GM23338 (cell line): ENCODE data around the gene WFS1. TPM values are rescaled to one million over a fixed set of nuclear protein-coding genes. Genes with fewer than 3 reads are reported as not detected.

ENCODE experiments used
- ATAC-seq: fragments of 200-7000 bp; cut with Tn5 transposase; 3 replicates; pipeline ENCODE4 v1.9.1; 2020
- DNase-seq: peaks from one replicate; pipeline ENCODE4 v3.0.0-alpha.2; 2015; ENCODE audit warnings: low spot score
- H2AFZ ChIP-seq: fragments of 200-600 bp; sonication (generic); 2 replicates; pipeline ENCODE4 v1.8.0; 2016; ENCODE audit warnings: antibody characterized with exemption, mild to moderate bottlenecking, moderate library complexity
- H3F3A ChIP-seq: fragments of 200-600 bp; sonication (generic); replicated peaks from 2 replicates; pipeline ENCODE4 v1.8.0; 2017; ENCODE audit warnings: antibody characterized with exemption, mixed run types, low read depth
- H3K27ac ChIP-seq: fragments of 200-600 bp; sonication (generic); 2 replicates; pipeline ENCODE4 v1.6.1; 2016; ENCODE audit warnings: low read depth
- H3K27me3 ChIP-seq: fragments of 200-600 bp; sonication (generic); 2 replicates; pipeline ENCODE4 v1.8.0; 2016; ENCODE audit warnings: mild to moderate bottlenecking, mixed run types, moderate library complexity; ENCODE audit not compliant: insufficient read depth
- H3K36me3 ChIP-seq: fragments of 200-600 bp; sonication (generic); 2 replicates; pipeline ENCODE4 v1.8.0; 2016; ENCODE audit warnings: mild to moderate bottlenecking; ENCODE audit not compliant: insufficient read depth
- H3K4me1 ChIP-seq: fragments of 200-600 bp; sonication (generic); 2 replicates; pipeline ENCODE4 v1.8.0; 2016; ENCODE audit warnings: mild to moderate bottlenecking, moderate library complexity; ENCODE audit not compliant: insufficient read depth
- H3K4me2 ChIP-seq: fragments of 200-600 bp; sonication (generic); 2 replicates; pipeline ENCODE4 v1.7.1; 2017; ENCODE audit warnings: mixed run types
- H3K4me3 ChIP-seq: fragments of 200-600 bp; sonication (generic); 2 replicates; pipeline ENCODE4 v1.6.1; 2016; ENCODE audit warnings: mixed run types
- H3K79me2 ChIP-seq: fragments of 200-600 bp; sonication (generic); replicated peaks from 2 replicates; pipeline ENCODE4 v1.8.0; 2017; ENCODE audit warnings: mild to moderate bottlenecking; ENCODE audit not compliant: insufficient read depth
- H3K9me2 ChIP-seq: fragments of 200-600 bp; sonication (generic); 2 replicates; pipeline ENCODE4 v1.8.0; 2017; ENCODE audit not compliant: insufficient read depth
- H4K20me1 ChIP-seq: fragments of 200-600 bp; sonication (generic); replicated peaks from 2 replicates; pipeline ENCODE4 v1.8.0; 2017; ENCODE audit warnings: mild to moderate bottlenecking; ENCODE audit not compliant: insufficient read depth
- H3K27ac Mint-ChIP-seq: 2 replicates; pipeline ENCODE4 v1.8.0; 2020; ENCODE audit warnings: inconsistent platforms, mild to moderate bottlenecking, moderate library complexity, mixed read lengths
- H3K27me3 Mint-ChIP-seq: 3 replicates; pipeline ENCODE4 v1.8.0; 2022; ENCODE audit warnings: low read depth, mild to moderate bottlenecking, moderate library complexity, mixed read lengths, inconsistent platforms; ENCODE audit not compliant: insufficient read depth, poor library complexity
- H3K36me3 Mint-ChIP-seq: 3 replicates; pipeline ENCODE4 v1.8.0; 2021; ENCODE audit warnings: low read depth, mild to moderate bottlenecking, inconsistent platforms, moderate library complexity, mixed read lengths
- H3K4me1 Mint-ChIP-seq: 3 replicates; pipeline ENCODE4 v1.8.0; 2020; ENCODE audit warnings: mild to moderate bottlenecking, inconsistent platforms, mixed read lengths
- H3K4me3 Mint-ChIP-seq: 3 replicates; pipeline ENCODE4 v1.8.0; 2021; ENCODE audit warnings: moderate library complexity, mild to moderate bottlenecking, inconsistent platforms, mixed read lengths
- H3K9me3 Mint-ChIP-seq: 3 replicates; pipeline ENCODE4 v1.8.0; 2020; ENCODE audit warnings: moderate library complexity, mild to moderate bottlenecking, inconsistent platforms, mixed read lengths
- EZH2phosphoT487 ChIP-seq: fragments of 200-600 bp; sonication (generic); IDR thresholded peaks from one replicate; pipeline ENCODE4 v1.8.1; 2018; ENCODE audit warnings: antibody characterized with exemption; ENCODE audit not compliant: unreplicated experiment
- JUNB ChIP-seq: IDR thresholded peaks from one replicate; pipeline ENCODE4 v1.6.1; 2016; ENCODE audit warnings: antibody characterized with exemption; ENCODE audit not compliant: unreplicated experiment
- NANOG ChIP-seq: IDR thresholded peaks from 2 replicates; pipeline ENCODE4 v1.6.1; 2016; ENCODE audit warnings: antibody characterized with exemption, borderline replicate concordance
- STAT1 ChIP-seq: IDR thresholded peaks from one replicate; pipeline ENCODE4 v1.6.1; 2016; ENCODE audit warnings: antibody characterized with exemption; ENCODE audit not compliant: unreplicated experiment
- ZNF331 ChIP-seq: fragments of 250-450 bp; sonication (Bioruptor Pico); IDR thresholded peaks from 2 replicates; pipeline ENCODE4 v1.5.0; 2020; ENCODE audit warnings: low read depth, mild to moderate bottlenecking, moderate library complexity
- polyA plus RNA-seq: library from polyadenylated mRNA; unstranded; fragments of >200 nt; fragmentation: Nextera tagmentation; extraction: Ambion mirVana; gene quantifications from 2 replicates; pipeline ENCODE4 v1.2.1, GENCODE V29; 2016
- total RNA-seq: library from RNA; depleted of rRNA; stranded (reverse); fragments of >200 nt; shearing (Covaris generic); gene quantifications from 2 replicates; pipeline ENCODE4 v1.2.3, GENCODE V29; 2014
- TF ChIP-seq, protein P1 (sequence below), 2 experiments: fragments of 200-600 bp in 1 of 2; sonication (generic) in 1 of 2; conservative IDR thresholded peaks; 2 replicates each; pipeline versions ENCODE4 v1.5.1 to v1.6.1; 2016 to 2017; ENCODE audit warnings: antibody characterized with exemption in 2 of 2, low read depth in 2 of 2, mild to moderate bottlenecking in 2 of 2, moderate library complexity in 1 of 2
- TF ChIP-seq, protein P2 (sequence below): fragments of 250-450 bp; sonication (Bioruptor Pico); IDR thresholded peaks from 2 replicates; pipeline ENCODE4 v1.5.0; 2020; ENCODE audit warnings: mild to moderate bottlenecking, moderate library complexity
- TF ChIP-seq, protein P3 (sequence below): IDR thresholded peaks from one replicate; pipeline ENCODE4 v1.6.1; 2018; ENCODE audit warnings: antibody characterized with exemption; ENCODE audit not compliant: unreplicated experiment

The WFS1 gene
- total and polyA plus RNA-seq, 2 experiments from 2014 or later: 24.7 to 45.4 TPM

DNA sequence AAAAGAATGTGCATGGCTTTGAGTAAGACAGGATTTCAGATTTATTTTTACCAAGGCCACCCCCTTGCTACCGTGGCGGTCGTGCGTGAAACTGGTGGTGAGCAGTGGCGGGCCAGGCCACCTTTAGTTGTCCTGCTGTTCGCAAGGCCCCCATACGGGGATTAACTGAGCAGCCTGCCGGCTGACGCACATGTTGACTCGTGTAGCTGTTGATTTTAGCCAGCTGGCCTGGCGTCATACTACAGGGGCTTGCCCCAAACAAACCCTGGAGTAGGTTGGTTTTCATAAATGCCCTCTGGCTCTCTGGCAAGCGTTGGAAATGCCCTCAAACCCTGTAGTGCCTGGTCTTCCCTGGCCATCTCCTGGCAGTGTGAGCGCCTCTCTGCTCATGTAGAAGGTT, 28.4 kb downstream of the WFS1 start:
- Histone ChIP-seq H3K36me3 (no peaks in the 10 kb centered on the region; the same call in 1 of the 2 replicates), H2AFZ (no peak overlapping the region), H3K4me1 (no peaks in the 10 kb centered on the region), H3K79me2 (no peaks in the 10 kb centered on the region; the same call in 1 of the 2 replicates), H3F3A (no peaks in the 10 kb centered on the region), H3K4me2 (no peak overlapping the region), H3K9me2 (no peaks in the 10 kb centered on the region), H3K27ac (no peak overlapping the region), H3K27me3 (no peaks in the 10 kb centered on the region), H3K4me3 (no peak overlapping the region), H4K20me1 (no peaks in the 10 kb centered on the region)
- no peak overlapping the region for H3K27ac Mint-ChIP-seq
- TF ChIP-seq STAT1: no peak
- no peak for TF ChIP-seq NANOG
- TF ChIP-seq, protein P1, sequence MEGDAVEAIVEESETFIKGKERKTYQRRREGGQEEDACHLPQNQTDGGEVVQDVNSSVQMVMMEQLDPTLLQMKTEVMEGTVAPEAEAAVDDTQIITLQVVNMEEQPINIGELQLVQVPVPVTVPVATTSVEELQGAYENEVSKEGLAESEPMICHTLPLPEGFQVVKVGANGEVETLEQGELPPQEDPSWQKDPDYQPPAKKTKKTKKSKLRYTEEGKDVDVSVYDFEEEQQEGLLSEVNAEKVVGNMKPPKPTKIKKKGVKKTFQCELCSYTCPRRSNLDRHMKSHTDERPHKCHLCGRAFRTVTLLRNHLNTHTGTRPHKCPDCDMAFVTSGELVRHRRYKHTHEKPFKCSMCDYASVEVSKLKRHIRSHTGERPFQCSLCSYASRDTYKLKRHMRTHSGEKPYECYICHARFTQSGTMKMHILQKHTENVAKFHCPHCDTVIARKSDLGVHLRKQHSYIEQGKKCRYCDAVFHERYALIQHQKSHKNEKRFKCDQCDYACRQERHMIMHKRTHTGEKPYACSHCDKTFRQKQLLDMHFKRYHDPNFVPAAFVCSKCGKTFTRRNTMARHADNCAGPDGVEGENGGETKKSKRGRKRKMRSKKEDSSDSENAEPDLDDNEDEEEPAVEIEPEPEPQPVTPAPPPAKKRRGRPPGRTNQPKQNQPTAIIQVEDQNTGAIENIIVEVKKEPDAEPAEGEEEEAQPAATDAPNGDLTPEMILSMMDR (conservative IDR thresholded peaks at IDR 0.05; ENCODE audit: low read depth in 2 of 2): no peak
- no peak for TF ChIP-seq ZNF331 (CRISPR knock-in tag)
- TF ChIP-seq EZH2phosphoT487: no peak
- H3K27me3 Mint-ChIP-seq: peaks cover 7% of the 10 kb centered on the region
- no peak overlapping the region for H3K4me3 Mint-ChIP-seq
- H3K36me3 Mint-ChIP-seq: peaks cover 42% of the 10 kb centered on the region
- no peak for DNase-seq
- H3K4me1 Mint-ChIP-seq: no peaks in the 10 kb centered on the region
- H3K9me3 Mint-ChIP-seq: no peaks in the 10 kb centered on the region
- ATAC-seq: no peak

DNA sequence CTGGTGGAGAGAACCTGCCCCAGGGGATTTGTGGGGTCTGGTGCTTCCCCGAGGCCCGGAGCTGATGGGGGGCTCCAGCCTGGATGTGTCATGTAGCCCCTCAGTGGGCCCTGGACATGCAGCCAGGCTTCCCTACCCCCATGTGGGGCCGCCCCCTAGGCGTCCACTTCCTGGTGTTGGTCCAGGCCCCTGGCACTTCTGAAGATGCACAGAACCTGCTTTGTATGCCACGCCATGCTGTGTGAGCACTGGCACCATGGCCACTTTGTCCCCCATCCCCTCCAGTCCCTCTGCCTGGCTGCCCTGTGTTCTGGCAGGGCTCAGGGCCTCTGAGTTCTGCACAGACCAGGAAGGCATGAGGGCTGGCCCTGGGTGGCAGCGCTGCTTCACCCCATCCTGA, 29.2 kb downstream of the WFS1 start:
- H3K4me2 ChIP-seq: no peak overlapping the region
- Mint-ChIP-seq H3K4me3 (no peak overlapping the region), H3K27me3 (peaks cover 7% of the 10 kb centered on the region), H3K27ac (no peak overlapping the region), H3K36me3 (peaks cover 45% of the 10 kb centered on the region), H3K4me1 (no peaks in the 10 kb centered on the region), H3K9me3 (no peaks in the 10 kb centered on the region)
- H2AFZ ChIP-seq: no peak overlapping the region
- H3F3A ChIP-seq: no peaks in the 10 kb centered on the region
- DNase-seq: no peak
- no peaks in the 10 kb centered on the region for H3K9me2 ChIP-seq
- no peaks in the 10 kb centered on the region for H4K20me1 ChIP-seq
- no peaks in the 10 kb centered on the region for H3K27me3 ChIP-seq
- H3K36me3 ChIP-seq: no peaks in the 10 kb centered on the region; the same call in 1 of the 2 replicates
- no peaks in the 10 kb centered on the region for H3K4me1 ChIP-seq
- no peak for ATAC-seq
- H3K27ac ChIP-seq: no peak overlapping the region
- no peaks in the 10 kb centered on the region; the same call in 1 of the 2 replicates for H3K79me2 ChIP-seq
- H3K4me3 ChIP-seq: no peak overlapping the region
- TF ChIP-seq STAT1: no peak
- TF ChIP-seq, protein P2, sequence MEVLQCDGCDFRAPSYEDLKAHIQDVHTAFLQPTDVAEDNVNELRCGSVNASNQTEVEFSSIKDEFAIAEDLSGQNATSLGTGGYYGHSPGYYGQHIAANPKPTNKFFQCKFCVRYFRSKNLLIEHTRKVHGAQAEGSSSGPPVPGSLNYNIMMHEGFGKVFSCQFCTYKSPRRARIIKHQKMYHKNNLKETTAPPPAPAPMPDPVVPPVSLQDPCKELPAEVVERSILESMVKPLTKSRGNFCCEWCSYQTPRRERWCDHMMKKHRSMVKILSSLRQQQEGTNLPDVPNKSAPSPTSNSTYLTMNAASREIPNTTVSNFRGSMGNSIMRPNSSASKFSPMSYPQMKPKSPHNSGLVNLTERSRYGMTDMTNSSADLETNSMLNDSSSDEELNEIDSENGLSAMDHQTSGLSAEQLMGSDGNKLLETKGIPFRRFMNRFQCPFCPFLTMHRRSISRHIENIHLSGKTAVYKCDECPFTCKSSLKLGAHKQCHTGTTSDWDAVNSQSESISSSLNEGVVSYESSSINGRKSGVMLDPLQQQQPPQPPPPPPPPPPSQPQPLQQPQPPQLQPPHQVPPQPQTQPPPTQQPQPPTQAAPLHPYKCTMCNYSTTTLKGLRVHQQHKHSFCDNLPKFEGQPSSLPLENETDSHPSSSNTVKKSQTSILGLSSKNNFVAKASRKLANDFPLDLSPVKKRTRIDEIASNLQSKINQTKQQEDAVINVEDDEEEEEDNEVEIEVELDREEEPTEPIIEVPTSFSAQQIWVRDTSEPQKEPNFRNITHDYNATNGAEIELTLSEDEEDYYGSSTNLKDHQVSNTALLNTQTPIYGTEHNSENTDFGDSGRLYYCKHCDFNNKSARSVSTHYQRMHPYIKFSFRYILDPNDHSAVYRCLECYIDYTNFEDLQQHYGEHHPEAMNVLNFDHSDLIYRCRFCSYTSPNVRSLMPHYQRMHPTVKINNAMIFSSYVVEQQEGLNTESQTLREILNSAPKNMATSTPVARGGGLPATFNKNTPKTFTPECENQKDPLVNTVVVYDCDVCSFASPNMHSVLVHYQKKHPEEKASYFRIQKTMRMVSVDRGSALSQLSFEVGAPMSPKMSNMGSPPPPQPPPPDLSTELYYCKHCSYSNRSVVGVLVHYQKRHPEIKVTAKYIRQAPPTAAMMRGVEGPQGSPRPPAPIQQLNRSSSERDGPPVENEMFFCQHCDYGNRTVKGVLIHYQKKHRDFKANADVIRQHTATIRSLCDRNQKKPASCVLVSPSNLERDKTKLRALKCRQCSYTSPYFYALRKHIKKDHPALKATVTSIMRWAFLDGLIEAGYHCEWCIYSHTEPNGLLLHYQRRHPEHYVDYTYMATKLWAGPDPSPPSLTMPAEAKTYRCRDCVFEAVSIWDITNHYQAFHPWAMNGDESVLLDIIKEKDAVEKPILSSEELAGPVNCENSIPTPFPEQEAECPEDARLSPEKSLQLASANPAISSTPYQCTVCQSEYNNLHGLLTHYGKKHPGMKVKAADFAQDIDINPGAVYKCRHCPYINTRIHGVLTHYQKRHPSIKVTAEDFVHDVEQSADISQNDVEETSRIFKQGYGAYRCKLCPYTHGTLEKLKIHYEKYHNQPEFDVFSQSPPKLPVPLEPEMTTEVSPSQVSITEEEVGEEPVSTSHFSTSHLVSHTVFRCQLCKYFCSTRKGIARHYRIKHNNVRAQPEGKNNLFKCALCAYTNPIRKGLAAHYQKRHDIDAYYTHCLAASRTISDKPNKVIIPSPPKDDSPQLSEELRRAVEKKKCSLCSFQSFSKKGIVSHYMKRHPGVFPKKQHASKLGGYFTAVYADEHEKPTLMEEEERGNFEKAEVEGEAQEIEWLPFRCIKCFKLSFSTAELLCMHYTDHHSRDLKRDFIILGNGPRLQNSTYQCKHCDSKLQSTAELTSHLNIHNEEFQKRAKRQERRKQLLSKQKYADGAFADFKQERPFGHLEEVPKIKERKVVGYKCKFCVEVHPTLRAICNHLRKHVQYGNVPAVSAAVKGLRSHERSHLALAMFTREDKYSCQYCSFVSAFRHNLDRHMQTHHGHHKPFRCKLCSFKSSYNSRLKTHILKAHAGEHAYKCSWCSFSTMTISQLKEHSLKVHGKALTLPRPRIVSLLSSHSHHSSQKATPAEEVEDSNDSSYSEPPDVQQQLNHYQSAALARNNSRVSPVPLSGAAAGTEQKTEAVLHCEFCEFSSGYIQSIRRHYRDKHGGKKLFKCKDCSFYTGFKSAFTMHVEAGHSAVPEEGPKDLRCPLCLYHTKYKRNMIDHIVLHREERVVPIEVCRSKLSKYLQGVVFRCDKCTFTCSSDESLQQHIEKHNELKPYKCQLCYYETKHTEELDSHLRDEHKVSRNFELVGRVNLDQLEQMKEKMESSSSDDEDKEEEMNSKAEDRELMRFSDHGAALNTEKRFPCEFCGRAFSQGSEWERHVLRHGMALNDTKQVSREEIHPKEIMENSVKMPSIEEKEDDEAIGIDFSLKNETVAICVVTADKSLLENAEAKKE: no peak
- TF ChIP-seq, protein P1 (conservative IDR thresholded peaks at IDR 0.05; ENCODE audit: low read depth in 2 of 2): no peak
- TF ChIP-seq, protein P3, sequence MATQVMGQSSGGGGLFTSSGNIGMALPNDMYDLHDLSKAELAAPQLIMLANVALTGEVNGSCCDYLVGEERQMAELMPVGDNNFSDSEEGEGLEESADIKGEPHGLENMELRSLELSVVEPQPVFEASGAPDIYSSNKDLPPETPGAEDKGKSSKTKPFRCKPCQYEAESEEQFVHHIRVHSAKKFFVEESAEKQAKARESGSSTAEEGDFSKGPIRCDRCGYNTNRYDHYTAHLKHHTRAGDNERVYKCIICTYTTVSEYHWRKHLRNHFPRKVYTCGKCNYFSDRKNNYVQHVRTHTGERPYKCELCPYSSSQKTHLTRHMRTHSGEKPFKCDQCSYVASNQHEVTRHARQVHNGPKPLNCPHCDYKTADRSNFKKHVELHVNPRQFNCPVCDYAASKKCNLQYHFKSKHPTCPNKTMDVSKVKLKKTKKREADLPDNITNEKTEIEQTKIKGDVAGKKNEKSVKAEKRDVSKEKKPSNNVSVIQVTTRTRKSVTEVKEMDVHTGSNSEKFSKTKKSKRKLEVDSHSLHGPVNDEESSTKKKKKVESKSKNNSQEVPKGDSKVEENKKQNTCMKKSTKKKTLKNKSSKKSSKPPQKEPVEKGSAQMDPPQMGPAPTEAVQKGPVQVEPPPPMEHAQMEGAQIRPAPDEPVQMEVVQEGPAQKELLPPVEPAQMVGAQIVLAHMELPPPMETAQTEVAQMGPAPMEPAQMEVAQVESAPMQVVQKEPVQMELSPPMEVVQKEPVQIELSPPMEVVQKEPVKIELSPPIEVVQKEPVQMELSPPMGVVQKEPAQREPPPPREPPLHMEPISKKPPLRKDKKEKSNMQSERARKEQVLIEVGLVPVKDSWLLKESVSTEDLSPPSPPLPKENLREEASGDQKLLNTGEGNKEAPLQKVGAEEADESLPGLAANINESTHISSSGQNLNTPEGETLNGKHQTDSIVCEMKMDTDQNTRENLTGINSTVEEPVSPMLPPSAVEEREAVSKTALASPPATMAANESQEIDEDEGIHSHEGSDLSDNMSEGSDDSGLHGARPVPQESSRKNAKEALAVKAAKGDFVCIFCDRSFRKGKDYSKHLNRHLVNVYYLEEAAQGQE: no peak
- no peak for TF ChIP-seq JUNB
